ENCODE results near the gene STRC. TPM values are rescaled to one million over a fixed set of nuclear protein-coding genes. Genes with fewer than 3 reads are reported as not detected.
"Not testable (repeated sequence)": the region's sequence is repeated elsewhere in the genome, so short reads cannot be mapped to it uniquely, and the experiment has no call there.

STRC gene
- total RNA-seq, 1 experiment from 2014 or later: not detected

GRCh38 chr15:43589778-43590466 is 28.7 kb downstream of the STRC start, which contains the start of gene PPIP5K1:
PPIP5K1 (minus strand) TSS chr15:43590208; CDS start chr15:43584504, 5,704 bp downstream.
- in situ Hi-C loops (cut with HindIII; ENCODE audit: low sequenced_read_pairs); DNase-seq (ENCODE audit: low spot score): not testable (repeated sequence)

- in situ Hi-C loops (cut with HindIII; ENCODE audit: low sequenced_read_pairs); DNase-seq (ENCODE audit: low spot score): not testable (repeated sequence)
These were observed 44.0 kb downstream of the STRC start for GRCh38 chr15:43574607-43575006.

- in situ Hi-C loops (cut with HindIII; ENCODE audit: low sequenced_read_pairs); DNase-seq (ENCODE audit: low spot score): not testable (repeated sequence)
These were observed 52.0 kb downstream of the STRC start for GRCh38 chr15:43566615-43567014.

DNA sequence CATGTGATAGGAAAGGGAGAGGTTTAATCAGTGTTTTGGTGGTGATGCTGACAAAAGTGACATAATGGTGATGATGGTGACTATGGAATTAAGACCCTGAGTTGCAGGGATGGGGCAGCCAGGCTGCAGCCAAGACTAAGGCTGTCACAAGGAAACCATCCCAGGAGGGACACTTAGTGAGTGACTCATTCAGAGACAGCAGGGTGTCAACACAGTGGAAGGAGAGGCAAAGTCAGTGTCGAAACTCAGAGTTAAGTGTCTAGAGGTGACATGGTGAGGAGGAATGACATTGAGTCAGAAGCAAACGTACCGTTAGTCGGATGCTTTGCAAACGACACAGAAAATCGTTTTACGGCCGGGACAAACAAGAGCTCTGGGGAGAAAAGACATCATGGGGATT is 54.8 kb downstream of the STRC start:
- in situ Hi-C loops (cut with HindIII; ENCODE audit: low sequenced_read_pairs); DNase-seq (ENCODE audit: low spot score): not testable (repeated sequence)

GRCh38 chr15:43562753-43563152 is 55.8 kb downstream of the STRC start:
- in situ Hi-C loops (cut with HindIII; ENCODE audit: low sequenced_read_pairs); DNase-seq (ENCODE audit: low spot score): not testable (repeated sequence)

GRCh38 chr15:43552986-43553385 is 65.6 kb downstream of the STRC start:
- DNase-seq (ENCODE audit: low spot score): no peak
- in situ Hi-C loops (cut with HindIII; ENCODE audit: low sequenced_read_pairs): no loop called here

- in situ Hi-C loops (cut with HindIII; ENCODE audit: low sequenced_read_pairs): no loop called here
- no peak for DNase-seq (ENCODE audit: low spot score)
These were observed 66.3 kb downstream of the STRC start for GRCh38 chr15:43552256-43552655.

- no peak for DNase-seq (ENCODE audit: low spot score)
These were observed 67.9 kb downstream of the STRC start for GRCh38 chr15:43550527-43551363.

More at GRCh38 chr15:43550527-43551363, 67.9 kb downstream of the STRC start:
- in situ Hi-C loops (cut with HindIII; ENCODE audit: low sequenced_read_pairs): no loop called here

Other genes with a start within 250 kb of the STRC start
- 19.0 and 35.6 TPM in 2 replicates for gene ZSCAN29, start 247.8 kb downstream of the STRC start, total RNA-seq (2014; rRNA removed; shearing (Covaris generic))
- gene TUBGCP4, start 247.7 kb downstream of the STRC start, total RNA-seq (2014; rRNA removed; shearing (Covaris generic)): 19.2 and 24.0 TPM in 2 replicates
- 79.1 and 84.7 TPM in 2 replicates for gene TP53BP1, start 125.6 kb downstream of the STRC start, total RNA-seq (2014; rRNA removed; shearing (Covaris generic))
- 10.0 and 16.4 TPM in 2 replicates for gene MAP1A, start 101.2 kb downstream of the STRC start, total RNA-seq (2014; rRNA removed; shearing (Covaris generic))
- 11.3 and 50.3 TPM in 2 replicates for gene PPIP5K1, start 28.6 kb downstream of the STRC start, total RNA-seq (2014; rRNA removed; shearing (Covaris generic))
- 12.7 and 30.9 TPM in 2 replicates for gene CKMT1B, start 24.8 kb downstream of the STRC start, total RNA-seq (2014; rRNA removed; shearing (Covaris generic))
- gene CATSPER2, start 30.0 kb upstream of the STRC start, total RNA-seq (2014; rRNA removed; shearing (Covaris generic)): 0.43 TPM in 1 of 2 replicates, not detected in the other
- 3.8 and 14.2 TPM in 2 replicates for gene CKMT1A, start 75.1 kb upstream of the STRC start, total RNA-seq (2014; rRNA removed; shearing (Covaris generic))
- 234 and 317 TPM in 2 replicates for gene PDIA3, start 127.6 kb upstream of the STRC start, total RNA-seq (2014; rRNA removed; shearing (Covaris generic))
- gene ELL3, start 158.2 kb upstream of the STRC start, total RNA-seq (2014; rRNA removed; shearing (Covaris generic)): 44.6 and 51.2 TPM in 2 replicates
- gene SERF2, start 173.5 kb upstream of the STRC start, total RNA-seq (2014; rRNA removed; shearing (Covaris generic)): 1,258 and 1,589 TPM in 2 replicates
- gene SERINC4, start 181.4 kb upstream of the STRC start, total RNA-seq (2014; rRNA removed; shearing (Covaris generic)): not detected in 2 replicates
- gene HYPK, start 181.8 kb upstream of the STRC start, total RNA-seq (2014; rRNA removed; shearing (Covaris generic)): 2.2 and 2.6 TPM in 2 replicates
- gene MFAP1, start 205.9 kb upstream of the STRC start, total RNA-seq (2014; rRNA removed; shearing (Covaris generic)): 11.9 and 12.3 TPM in 2 replicates
- gene WDR76, start 208.2 kb upstream of the STRC start, total RNA-seq (2014; rRNA removed; shearing (Covaris generic)): 36.1 and 69.1 TPM in 2 replicates

All from G401 (cell line).